Keratinocyte (primary cell): ENCODE results near the gene GPR22. TPM values are rescaled to one million over a fixed set of nuclear protein-coding genes. Genes with fewer than 3 reads are reported as not detected.

ENCODE experiments used
- DNase-seq: peaks from one replicate; pipeline ENCODE4 v3.0.0-alpha.2; 2011; ENCODE audit warnings: low read depth, missing footprints, low spot score
- FAIRE-seq: peaks from 2 replicates; lab custom pipeline; 2011; peaks lifted over from hg19 to GRCh38; lab: Jason Lieb, UNC
- H2AFZ ChIP-seq: 2 replicates; pipeline ENCODE4 v1.6.0; 2012; ENCODE audit warnings: low read length, control low read depth, inconsistent platforms; ENCODE audit not compliant: control insufficient read depth
- H3K27ac ChIP-seq: 2 replicates; pipeline ENCODE4 v1.5.1; 2011; ENCODE audit warnings: low read length; ENCODE audit not compliant: control insufficient read depth, insufficient read depth
- H3K27me3 ChIP-seq: 3 replicates; pipeline ENCODE4 v1.6.0; 2011; ENCODE audit warnings: low read length; ENCODE audit not compliant: control insufficient read depth, insufficient read depth; ENCODE audit errors: extremely low read depth
- H3K36me3 ChIP-seq, 2 experiments: 2 replicates in 1 of 2; 3 replicates in 1 of 2; pipeline ENCODE4 v1.5.1; 2011; ENCODE audit warnings: low read length in 2 of 2, mild to moderate bottlenecking in 1 of 2; ENCODE audit not compliant: control insufficient read depth in 2 of 2, insufficient read depth in 2 of 2; ENCODE audit errors: extremely low read depth in 1 of 2
- H3K4me1 ChIP-seq: 3 replicates; pipeline ENCODE4 v1.5.1; 2011; ENCODE audit warnings: low read length; ENCODE audit not compliant: control insufficient read depth, insufficient read depth; ENCODE audit errors: extremely low read depth
- H3K4me2 ChIP-seq: 3 replicates; pipeline ENCODE4 v1.6.0; 2011; ENCODE audit warnings: low read depth, low read length; ENCODE audit not compliant: control insufficient read depth, insufficient read depth; ENCODE audit errors: extremely low read depth
- H3K4me3 ChIP-seq, 3 experiments: fragments of 200-600 bp in 1 of 3; sonication (generic) in 1 of 3; 2 replicates in 2 of 3; 3 replicates in 1 of 3; pipeline ENCODE4 v1.5.1; 2011 to 2016; ENCODE audit warnings: low read length in 3 of 3, mild to moderate bottlenecking in 3 of 3, control low read depth in 2 of 3, inconsistent platforms in 1 of 3, low read depth in 1 of 3, mixed read lengths in 1 of 3, mixed run types in 1 of 3, moderate library complexity in 1 of 3; ENCODE audit not compliant: control insufficient read depth in 2 of 3, insufficient read depth in 2 of 3; ENCODE audit errors: extremely low read depth in 1 of 3
- H3K79me2 ChIP-seq: 2 replicates; pipeline ENCODE4 v1.6.0; 2012; ENCODE audit warnings: low read length; ENCODE audit not compliant: control insufficient read depth, insufficient read depth
- H3K9ac ChIP-seq: 3 replicates; pipeline ENCODE4 v1.6.0; 2011; ENCODE audit warnings: low read length; ENCODE audit not compliant: control insufficient read depth, insufficient read depth; ENCODE audit errors: extremely low read depth
- H3K9me1 ChIP-seq: 3 replicates; pipeline ENCODE4 v1.6.0; 2011; ENCODE audit warnings: low read length; ENCODE audit not compliant: control insufficient read depth, insufficient read depth; ENCODE audit errors: extremely low read depth
- H3K9me3 ChIP-seq: 2 replicates; pipeline ENCODE4 v1.5.1; 2012; ENCODE audit warnings: low read depth, low read length; ENCODE audit not compliant: control insufficient read depth
- H4K20me1 ChIP-seq: 3 replicates; pipeline ENCODE4 v1.6.0; 2011; ENCODE audit warnings: low read length; ENCODE audit not compliant: control insufficient read depth, insufficient read depth; ENCODE audit errors: extremely low read depth
- CTCF ChIP-seq, 3 experiments: IDR thresholded peaks in 1 of 3; conservative IDR thresholded peaks in 1 of 3; optimal IDR thresholded peaks in 1 of 3; 2 replicates in 2 of 3; 3 replicates in 1 of 3; pipeline versions ENCODE3 to v1.5.1; 2011; ENCODE audit warnings: low read length in 3 of 3, mild to moderate bottlenecking in 3 of 3, moderate library complexity in 2 of 3, control low read depth in 1 of 3, inconsistent platforms in 1 of 3; ENCODE audit not compliant: insufficient read depth in 2 of 3; ENCODE audit errors: extremely low read depth in 1 of 3
- EZH2 ChIP-seq: IDR thresholded peaks from one replicate; pipeline ENCODE4 v1.6.1; 2012; ENCODE audit warnings: inconsistent platforms, mild to moderate bottlenecking, low read length, moderate library complexity
- dilution Hi-C: fragments of 300-500 bp; cut with MboI; formaldehyde crosslinking; loops from one replicate; pipeline ENCODE4 v1.7.0; 2020; ENCODE audit warnings: low sequenced_read_pairs; ENCODE audit not compliant: extremely low pct_ligation_motif_present
- polyA plus RNA-seq, 5 experiments: library from polyadenylated mRNA; depleted of rRNA in 3 of 5; stranded (reverse) in 3 of 5; stranded (forward) in 1 of 5; unstranded in 1 of 5; fragments of >200 nt; gene quantifications; 1 replicate in 1 of 5; 2 replicates in 3 of 5; 3 replicates in 1 of 5; pipeline versions ENCODE4 v1.2.1 to v1.2.3, GENCODE V29; 2011 to 2012; ENCODE audit warnings: missing spikeins in 2 of 5, low read depth in 1 of 5, low replicate concordance in 1 of 5

The GPR22 gene
- polyA plus RNA-seq, 1 donor (not counting 4 experiments of a cell fraction or from before 2014, with no cell fraction given), result not detected

GRCh38 chr7:107428642-107429041 lies 41.2 kb upstream of the GPR22 start:
- Histone ChIP-seq H3K4me3 (no peak overlapping the region), H3K9ac (no peak overlapping the region), H3K27ac (no peak overlapping the region), H3K4me2 (no peak overlapping the region), H4K20me1 (no peaks in the 10 kb centered on the region), H3K9me1 (peaks cover 2% of the 10 kb centered on the region), H3K79me2 (peaks cover 2% of the 10 kb centered on the region), H3K27me3 (no peaks in the 10 kb centered on the region), H3K36me3 (no peaks in the 10 kb centered on the region), H3K9me3 (no peaks in the 10 kb centered on the region), H3K4me1 (no peaks in the 10 kb centered on the region), H2AFZ (no peak overlapping the region)
- no peak for FAIRE-seq
- TF ChIP-seq CTCF (optimal IDR thresholded peaks at IDR 0.05 in 1 of 3, IDR thresholded peaks at IDR 0.05 in 1 of 3, conservative IDR thresholded peaks at IDR 0.05 in 1 of 3; ENCODE audit: extremely low read depth in 1 of 3, insufficient read depth in 2 of 3, low read length in 3 of 3) (no peak), EZH2 (no peak)
- dilution Hi-C loops, result no loop called here
- no peak for DNase-seq

- no peak for DNase-seq
- H3K4me3 ChIP-seq, result no peak overlapping the region
Observed at GRCh38 chr7:107430057-107430456, 39.8 kb upstream of the GPR22 start.

More at GRCh38 chr7:107430057-107430456, 39.8 kb upstream of the GPR22 start:
- FAIRE-seq, result no peak
- Histone ChIP-seq H3K9me1 (peaks cover 2% of the 10 kb centered on the region), H3K4me2 (no peak overlapping the region), H3K9me3 (no peaks in the 10 kb centered on the region), H3K27me3 (no peaks in the 10 kb centered on the region), H3K4me1 (no peaks in the 10 kb centered on the region), H3K79me2 (peaks cover 4% of the 10 kb centered on the region), H3K27ac (no peak overlapping the region), H4K20me1 (no peaks in the 10 kb centered on the region), H3K9ac (no peak overlapping the region), H3K36me3 (no peaks in the 10 kb centered on the region), H2AFZ (no peak overlapping the region)
- dilution Hi-C loops, result no loop called here
- TF ChIP-seq CTCF (optimal IDR thresholded peaks at IDR 0.05 in 1 of 3, IDR thresholded peaks at IDR 0.05 in 1 of 3, conservative IDR thresholded peaks at IDR 0.05 in 1 of 3; ENCODE audit: extremely low read depth in 1 of 3, insufficient read depth in 2 of 3, low read length in 3 of 3) (no peak), EZH2 (no peak)
